Suprapubic skin (tissue), 3 donors: Measurements from ENCODE around the gene DCDC2B.

Experiments used
- CTCF ChIP-seq, 2 donors: fragments of 200-600 bp in 1 of 2; fragments of 450-650 bp in 1 of 2; sonication (generic) in 1 of 2; IDR thresholded peaks; one replicate each; pipeline ENCODE4 v1.5.1; 2016 to 2019; ENCODE audit warnings: antibody characterized with exemption in 2 of 2, mild to moderate bottlenecking in 1 of 2, moderate library complexity in 1 of 2
- EP300 ChIP-seq: sonication (generic); formaldehyde crosslinking; IDR thresholded peaks from one replicate; pipeline ENCODE4 v1.6.1; 2017; ENCODE audit warnings: antibody characterized with exemption
- POLR2A ChIP-seq, 2 donors: fragments of 450-650 bp; IDR thresholded peaks; one replicate each; pipeline ENCODE4 v1.6.1; 2017; ENCODE audit warnings: antibody characterized with exemption in 2 of 2, mild to moderate bottlenecking in 2 of 2, moderate library complexity in 2 of 2

GRCh38 chr1:32247452-32247851 is 38.6 kb downstream of the DCDC2B start:
- TF ChIP-seq CTCF (IDR thresholded peaks at IDR 0.05): no peak
- no peak for TF ChIP-seq POLR2A (IDR thresholded peaks at IDR 0.05)
- no peak for TF ChIP-seq EP300
